NCI-H526 (cell line): Measurements from ENCODE around the gene AKAP6.

ENCODE experiments used
- DNase-seq, 2 experiments: peaks; one replicate each; lab custom pipeline; 2025; lab: John Stamatoyannopoulos, UW

Gene AKAP6

DNA sequence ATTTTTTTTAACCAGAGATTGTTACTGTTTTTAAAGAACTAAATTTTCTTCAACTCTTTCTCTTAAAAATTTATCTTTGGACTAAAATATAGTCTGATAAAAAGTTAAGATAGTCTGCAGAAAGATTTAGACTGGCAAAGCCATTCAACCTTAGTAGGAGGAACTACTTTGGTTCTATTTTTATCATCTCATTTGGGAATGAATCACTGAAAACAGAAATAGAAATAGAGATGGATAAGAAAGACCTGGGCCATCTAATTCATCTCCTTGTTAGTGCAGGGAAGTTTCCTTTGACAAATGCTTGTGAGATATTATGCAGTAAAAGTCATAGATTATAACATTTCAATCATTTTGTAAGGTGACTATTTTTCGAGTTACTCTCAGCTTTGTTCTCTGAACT is 346.3 kb downstream of the AKAP6 start:
- no peak for DNase-seq

DNA sequence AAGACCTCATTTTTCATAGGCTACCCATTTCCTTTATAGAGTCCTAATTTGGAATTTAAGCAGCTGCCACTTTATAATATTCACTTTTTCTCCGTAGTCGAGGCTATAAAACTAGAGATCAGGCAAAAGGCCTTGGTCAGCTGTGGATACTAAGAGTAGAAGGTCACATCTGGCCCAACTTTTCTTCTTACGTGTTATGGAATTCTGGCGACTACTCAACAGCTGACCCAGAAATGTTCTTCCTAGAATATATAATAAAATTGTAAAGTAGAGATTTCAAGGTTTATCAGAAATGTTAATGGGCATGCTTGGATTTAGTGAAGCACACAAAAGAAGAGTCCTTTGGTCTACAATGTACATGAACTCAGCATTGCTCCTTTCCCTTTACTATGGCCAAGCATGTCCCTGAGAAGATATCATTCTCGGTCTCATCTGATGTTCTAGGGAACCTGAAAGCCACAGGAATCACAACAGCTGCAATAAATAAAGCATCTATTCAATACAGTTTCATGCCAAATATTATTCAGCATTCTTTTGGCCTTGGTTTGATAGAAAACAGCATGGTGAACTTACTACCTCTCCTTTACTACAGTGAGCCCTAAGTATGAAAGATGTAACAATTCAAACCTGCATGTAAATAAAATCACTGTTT is 348.2 kb downstream of the AKAP6 start:
- DNase-seq: no peak

DNA sequence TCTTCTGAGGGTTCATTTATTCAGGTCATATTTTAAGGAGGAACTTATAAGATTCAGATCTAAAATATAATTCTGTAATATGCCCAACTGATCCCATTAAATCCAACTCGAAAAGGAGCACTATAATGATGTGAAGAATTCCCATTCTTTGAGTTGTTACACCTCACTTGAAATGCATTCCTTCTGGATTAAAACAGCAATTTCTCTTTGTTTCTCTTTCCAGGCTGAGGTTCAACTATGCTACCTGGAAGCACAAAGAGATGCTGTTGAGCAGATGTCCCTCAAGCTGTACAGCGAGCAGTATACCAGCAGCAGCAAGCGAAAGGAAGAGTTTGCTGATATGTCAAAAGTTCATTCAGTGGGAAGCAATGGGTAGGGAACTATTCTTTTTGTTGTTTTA is 349.0 kb downstream of the AKAP6 start:
- no peak for DNase-seq

DNA sequence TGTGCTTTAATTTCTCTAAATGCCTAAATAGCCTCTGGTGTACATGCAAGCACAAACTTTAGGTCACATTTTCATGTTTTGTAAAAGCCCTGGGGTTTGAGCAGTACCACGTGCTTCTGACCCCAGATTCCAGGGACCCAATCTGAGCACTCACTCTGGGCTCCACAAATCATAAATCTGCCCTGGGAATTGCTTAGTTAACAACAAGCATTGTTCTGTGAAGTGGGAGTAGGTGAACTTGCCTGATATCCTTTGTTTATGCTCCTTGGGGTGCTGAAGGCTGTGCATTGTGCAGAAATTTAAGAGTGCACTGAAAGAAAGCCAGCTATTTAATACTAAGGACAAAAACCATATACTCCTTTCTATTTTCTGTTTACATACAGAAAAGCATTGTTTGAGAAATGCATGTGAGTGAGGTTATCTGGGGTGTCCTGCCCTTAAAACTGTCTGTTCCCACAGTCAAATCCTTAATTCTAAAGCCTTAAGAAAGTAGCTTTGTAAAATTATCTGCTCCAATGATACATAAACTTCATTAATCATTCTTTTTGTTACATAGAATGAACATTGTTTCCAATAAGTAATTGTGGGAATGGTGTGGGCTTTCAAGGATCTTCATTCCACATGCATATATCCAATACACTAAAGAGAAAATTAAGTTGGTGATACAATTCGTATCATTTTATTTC is 351.0 kb downstream of the AKAP6 start:
- no peak for DNase-seq

DNA sequence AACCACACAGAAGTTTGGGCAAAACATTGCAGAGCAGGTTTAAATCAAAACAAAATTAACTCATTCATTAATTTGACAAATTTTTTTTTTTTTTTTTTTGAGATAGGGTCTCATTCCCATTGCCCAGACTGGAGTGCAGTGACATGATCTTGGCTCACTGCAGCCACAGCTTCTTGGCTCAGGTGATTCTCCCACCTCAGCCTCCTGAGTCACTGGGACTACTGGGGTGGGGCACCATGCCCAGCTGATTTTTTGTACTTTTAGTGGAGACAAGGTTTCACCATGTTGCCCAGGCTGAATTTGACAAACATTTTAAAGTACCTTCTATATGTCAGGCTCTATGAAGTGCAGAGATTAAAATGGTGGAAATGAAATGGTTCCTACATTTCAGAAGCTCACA is 352.5 kb downstream of the AKAP6 start:
- DNase-seq: no peak

DNA sequence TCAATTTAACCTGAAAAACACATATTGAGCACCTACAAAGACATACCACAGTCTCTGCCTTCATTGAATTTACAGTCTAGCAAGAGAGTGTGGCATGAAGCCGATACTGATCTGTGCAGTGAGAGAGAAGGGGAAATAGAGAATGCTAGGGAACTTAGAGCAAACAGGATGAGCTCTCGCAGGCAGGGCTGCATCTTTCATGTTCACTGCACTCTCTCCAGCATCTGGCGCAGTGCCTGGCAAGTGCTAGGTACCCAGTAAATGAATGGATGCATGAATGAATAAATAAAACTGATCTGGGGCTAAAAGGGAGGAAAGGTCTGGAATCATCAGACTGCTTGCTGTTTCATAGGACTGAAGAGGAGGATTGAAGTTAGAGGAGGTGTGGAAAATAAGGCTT is 353.1 kb downstream of the AKAP6 start:
- no peak for DNase-seq

DNA sequence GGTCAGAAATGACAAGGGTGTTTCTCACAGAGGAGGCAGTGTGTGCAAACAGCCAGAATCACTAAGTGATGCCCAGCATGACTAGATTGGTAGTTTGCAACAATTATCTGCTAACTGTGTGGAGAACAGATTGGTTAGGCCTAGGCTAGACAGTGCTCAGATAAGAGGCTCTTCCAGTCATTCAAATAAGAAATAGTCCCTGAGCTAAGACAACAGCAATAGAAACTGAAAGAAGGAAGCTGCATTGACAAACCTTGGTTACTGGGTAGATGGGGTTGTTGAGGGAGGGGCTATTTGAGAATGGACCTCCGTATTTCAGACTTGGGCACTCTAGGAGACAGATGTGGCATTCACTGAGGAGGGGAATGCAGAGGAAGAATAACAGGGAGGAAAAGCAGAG is 354.6 kb downstream of the AKAP6 start:
- DNase-seq: no peak

DNA sequence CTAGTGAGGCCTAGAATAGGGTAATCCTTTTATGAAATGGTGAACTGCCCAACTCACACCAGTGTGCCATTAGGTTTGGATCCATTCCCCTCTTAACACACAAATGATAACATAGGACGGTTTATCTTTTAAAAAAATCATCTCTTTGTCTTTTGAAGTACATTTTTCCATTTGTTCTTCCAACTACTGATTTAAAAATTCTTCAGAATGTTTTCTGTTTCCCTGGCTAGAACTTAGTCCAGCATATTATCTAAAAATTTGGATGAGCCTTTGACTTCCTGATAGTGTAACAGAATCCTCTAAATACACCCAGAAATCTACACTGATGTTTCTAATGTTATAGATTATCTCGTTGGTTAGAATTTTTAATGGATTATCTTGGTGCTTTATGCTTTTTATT is 359.8 kb downstream of the AKAP6 start:
- DNase-seq: no peak

DNA sequence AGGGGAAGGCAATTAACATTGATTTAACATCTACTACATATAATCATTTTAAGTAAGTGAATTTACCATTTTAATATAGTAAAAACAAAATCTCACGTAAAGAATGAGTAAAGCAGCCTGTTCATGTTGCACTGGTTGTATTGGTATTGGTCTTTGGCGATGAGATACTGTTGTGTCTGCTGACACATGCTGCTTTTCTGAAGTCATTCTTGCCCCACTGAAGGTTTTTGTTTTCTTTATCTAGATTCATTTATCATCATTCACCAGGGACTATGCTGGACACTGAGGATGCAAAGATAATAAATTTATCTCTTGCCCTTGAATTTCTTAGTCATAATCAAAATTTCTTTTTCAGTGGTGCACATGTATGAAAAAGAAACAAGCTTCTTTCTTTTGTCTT is 363.3 kb downstream of the AKAP6 start:
- no peak for DNase-seq

DNA sequence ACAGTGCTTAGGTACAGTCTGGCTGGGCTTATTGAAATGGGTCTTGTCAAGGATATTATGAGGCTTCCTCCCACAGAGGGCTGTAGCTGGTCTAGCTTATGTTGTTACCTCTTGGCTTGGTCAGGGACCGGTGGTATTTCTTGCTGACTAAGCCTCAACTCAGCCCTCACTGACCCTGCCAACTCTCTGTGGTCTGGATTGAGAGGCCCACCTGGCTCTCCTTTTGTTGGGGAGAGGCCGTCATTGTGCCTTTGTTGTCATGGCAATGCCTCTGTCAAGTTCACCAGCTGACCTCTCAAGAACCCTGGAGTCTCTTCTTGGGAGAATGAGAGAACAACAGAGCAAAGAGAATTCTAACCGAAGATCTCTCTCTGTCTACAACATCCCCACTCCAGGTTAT is 364.0 kb downstream of the AKAP6 start:
- DNase-seq: no peak

DNA sequence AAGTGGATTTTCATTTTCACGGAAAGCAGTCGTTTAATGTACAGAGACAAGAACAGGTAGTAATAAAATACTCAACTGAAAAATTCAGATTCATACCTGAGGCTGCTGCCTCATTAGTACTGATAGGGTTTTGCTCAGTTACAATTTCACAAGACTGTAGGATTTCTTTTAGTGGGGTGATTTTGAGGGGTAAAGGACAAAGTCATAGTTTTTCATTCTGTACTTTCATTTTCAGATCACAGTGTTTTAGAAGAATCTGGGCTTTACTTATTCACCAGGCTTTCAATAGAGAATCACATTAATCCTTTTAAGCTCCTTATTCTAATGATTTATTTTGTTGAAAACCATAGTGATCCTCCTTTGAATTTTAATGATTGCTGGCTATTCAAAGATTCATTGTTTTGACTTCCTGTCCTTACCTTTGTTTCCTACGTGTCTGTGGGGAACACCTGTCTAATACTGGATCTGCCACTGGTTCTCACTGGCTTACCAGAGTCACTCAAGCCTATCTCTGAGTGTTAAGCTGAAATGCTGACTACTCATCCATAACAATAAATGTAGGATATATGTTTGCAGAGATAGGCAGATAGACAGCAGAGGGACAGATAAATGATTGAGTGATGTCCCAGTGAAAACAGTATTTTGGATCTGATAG is 365.8 kb downstream of the AKAP6 start:
- DNase-seq: peak; percentile 6 to 7

DNA sequence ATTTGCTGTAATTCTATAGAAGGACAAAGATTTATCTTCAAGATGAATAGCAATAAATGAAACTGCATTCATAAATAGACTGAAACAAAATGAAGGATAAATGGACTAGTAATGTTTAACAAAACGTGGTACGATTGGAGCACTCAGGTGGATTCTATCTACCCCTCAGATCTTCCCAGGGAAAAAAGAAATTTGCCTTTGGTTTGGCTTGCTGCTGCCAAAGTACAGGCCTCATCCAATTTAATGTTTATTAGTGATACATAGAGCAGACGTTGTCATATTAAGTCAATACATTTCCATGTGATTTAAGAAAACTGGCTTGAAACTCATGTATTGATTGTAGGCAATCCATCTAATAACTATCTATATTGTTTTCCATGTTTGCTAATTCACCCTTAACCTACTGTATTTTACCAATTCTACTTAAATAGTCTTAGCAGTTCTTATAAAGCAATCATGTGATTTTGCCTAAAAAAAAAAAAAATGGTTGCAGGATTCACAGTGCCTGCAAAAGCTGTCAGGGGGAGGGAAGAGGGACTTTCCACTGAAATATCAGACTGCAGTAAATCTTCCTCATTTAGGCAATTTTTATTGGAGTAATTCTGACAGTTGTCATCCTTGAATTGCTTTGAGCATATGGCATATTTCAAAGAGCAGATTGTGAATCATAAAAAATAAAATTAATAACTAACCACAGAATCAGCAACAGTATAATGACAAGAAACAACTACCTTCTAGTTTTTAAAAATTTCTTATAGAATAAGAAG is 367.4 kb downstream of the AKAP6 start:
- DNase-seq: no peak

DNA sequence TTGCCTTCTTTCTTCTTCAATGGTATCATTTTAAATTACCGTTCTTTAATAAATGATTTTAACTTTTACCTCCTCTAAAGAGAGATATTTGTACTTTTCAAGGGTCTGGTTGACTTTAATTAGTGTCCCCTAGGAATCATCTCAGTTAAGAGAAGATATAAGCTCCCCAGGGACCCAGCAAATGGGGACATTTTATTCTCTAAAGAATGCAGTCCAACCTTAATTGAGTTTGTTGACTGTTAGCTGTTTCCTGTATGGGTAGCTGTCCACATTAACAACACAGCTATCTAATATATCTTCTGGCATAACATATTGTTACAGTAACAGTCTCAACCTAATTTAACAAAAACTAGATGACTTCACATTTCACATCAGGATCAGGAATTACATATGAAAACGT is 368.0 kb downstream of the AKAP6 start:
- no peak for DNase-seq

DNA sequence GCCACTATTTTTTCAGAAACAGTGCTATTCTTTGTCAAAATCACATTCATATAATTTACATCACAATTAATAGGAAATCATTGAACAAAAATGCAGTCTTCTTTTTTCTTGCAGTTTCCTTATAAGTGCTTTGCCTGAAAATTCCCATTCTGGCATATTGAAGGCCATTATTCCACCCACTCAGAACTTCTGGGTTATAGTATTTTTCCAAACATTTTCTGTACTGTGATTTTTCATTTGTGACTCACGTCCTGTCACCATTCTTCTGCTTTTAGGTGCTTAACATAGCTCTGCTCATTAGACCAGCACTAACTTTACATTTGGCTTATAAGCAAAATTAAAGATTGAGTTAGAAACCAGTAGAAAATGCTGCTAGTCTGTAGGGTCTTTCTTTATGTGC is 368.6 kb downstream of the AKAP6 start:
- no peak for DNase-seq

DNA sequence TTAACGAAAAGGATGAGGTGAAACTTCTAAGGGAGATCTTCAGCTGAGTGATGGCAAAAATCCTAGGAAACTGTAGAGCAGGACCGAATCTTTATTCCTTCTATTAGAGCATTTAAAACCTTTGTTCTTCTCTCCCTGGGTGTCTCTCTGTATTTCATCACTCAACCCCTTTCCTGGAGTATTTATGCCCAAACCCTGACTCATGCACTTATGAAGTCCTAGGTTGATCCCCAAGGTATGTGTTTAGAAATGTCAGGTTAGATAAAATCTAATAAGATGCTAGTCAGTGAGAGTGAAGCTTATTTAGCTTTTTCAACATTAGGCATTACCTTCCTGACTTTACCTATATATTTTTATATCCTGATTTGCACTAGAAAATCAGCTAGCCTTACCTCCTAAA is 369.7 kb downstream of the AKAP6 start:
- no peak for DNase-seq

DNA sequence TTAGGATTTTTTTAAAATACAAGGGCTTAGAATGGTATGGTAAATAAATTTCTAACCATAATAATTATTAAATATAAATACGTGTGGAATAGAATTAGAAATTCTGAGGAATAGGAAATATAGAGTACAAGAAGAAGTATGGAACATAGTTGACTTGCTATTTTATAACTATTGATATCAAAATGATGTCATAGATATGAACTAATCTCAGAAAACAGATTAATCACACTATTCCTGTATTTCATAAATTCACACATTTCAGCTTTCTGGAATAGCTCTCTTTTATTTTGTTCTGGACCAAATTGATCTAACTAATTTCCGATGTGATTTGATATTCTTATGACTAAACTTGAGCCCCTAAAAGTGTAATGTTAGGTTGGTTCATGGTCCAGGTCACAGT is 372.4 kb downstream of the AKAP6 start:
- DNase-seq: no peak

DNA sequence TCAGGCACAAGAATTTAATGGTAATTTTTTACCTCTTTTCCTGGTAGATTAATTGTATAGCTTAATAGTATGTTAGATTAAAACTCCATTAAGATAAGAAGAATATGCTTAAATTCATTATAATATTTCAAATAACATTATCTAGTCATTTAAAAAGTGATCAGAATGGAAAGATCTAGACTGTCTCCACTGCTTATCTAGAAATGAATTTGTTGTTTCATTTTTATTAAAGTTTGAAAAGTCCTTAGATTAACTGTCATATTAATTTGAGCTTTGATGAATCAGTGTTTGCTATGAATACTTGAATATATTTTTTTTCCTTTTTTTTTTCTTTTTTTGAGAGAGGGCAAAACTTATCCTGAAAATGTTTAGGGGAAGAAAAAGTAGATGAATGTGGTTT is 373.0 kb downstream of the AKAP6 start:
- DNase-seq: no peak

DNA sequence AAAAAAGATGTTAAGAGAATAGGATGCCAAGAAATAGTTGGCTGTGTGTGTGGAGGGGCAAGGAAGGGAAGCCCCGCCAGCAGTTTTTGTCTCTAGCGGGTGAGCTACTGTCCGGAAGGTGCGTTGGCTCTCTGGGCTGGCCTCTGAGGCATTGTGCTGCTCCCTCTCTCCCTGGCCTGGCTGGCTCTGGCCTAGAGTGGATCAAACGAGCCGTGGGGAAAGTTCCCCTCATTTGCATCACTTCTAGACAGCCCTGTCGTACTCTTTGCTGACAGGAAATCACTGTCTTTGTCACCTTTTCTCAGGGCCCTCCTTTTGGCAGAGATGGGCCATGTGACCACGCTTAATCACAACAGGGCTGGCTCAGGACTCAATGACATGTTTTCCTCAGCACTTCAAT is 373.5 kb downstream of the AKAP6 start:
- peak in 1 of 2 experiments; percentile 23 for DNase-seq

DNA sequence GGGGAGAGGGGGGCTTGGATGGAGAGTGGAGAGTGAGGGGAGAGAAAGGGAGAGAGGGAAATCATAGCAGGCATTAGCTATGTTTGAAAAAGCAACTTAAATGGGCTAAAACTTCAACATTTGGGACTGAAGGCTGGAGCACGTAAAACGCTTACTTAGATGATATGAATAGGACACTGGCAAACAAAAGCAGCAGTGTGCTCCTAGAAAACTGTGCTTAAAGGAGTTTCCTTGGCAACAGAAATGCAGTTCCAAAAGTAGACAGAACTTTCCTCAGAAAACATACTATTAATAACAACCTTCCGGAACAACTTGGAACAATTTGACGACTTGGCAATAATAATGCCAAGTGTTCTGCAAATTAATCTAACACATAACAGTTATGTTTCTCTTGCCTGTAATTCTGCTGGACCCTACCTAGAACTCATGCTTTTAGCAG is 374.1 kb downstream of the AKAP6 start:
- DNase-seq: no peak

DNA sequence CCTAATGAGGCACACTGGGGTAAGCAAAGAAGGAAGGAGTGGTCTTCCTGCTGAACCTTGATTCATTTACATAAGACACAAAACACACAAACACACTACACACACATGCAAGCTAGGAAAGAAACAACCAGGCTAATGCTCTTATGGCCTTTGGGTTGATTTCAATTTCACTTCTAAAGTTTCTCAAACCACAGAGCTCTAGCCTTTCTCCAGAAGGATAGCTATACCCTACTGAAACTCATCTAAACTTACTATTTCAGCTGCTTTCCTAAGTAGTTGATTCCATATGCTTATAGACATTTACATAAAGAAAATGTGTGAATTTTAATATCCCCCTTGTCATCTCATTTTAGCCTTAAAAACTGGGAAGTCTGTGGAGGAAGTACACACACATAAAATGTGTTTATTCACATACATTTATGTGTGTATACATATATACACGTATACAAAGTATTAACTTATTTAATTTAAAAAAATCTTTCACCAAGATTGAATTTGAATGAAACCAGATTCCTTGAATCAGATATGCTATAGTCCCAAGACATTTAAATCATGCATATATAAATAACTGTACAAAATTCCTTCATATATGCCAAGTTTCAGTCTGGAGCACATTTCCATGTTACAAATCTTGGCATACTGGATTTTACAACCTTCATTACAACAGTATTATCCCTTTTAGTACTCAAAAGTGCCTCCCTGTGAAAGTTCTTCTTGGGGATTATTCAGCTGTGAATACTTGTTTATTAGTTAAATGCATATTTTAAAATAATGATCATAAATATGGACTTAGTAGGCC is 377.8 kb downstream of the AKAP6 start:
- DNase-seq: no peak

DNA sequence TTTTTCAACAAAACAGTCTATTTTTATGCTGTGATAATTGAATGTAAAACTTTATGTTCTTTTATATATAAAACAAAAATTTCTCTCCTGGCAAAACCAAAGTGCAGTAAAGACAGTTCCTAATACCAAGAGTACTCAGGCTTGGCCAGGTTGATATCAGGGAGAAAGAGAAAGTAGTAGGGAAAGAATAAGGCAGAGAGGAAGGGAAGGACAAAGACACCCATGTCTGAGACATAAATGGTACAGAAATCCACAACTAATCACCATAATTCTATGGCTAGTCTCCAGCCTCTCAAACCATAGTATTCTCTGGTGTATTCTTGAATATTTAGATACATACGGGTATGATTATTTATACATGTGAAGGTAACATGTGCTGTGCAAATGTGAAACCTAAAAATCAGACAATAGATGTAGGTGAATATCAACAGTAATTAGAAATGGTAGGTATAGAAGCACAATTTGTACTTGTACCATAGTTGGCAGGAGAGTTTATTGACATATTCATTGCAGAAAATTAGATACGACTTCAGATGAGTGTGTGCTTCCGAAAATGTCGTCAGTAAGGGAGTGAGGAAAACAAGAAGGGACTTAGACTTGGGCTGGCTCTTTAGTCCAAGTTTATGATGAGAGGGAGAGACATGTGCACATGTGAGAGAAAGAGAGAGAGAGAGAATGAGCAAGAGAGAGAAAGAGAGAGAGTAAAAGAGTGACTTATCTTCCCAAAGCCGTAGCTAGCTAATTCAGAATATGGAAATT is 378.8 kb downstream of the AKAP6 start:
- no peak for DNase-seq
